Transverse colon (tissue), 4 donors: ENCODE measurements around the gene SYT3. TPM values are rescaled to one million over a fixed set of nuclear protein-coding genes. Genes with fewer than 3 reads are reported as not detected.

Source experiments
- DNase-seq: peaks from one replicate; pipeline ENCODE4 v3.0.0-alpha.2; 2019
- H3K27ac ChIP-seq, 4 donors: fragments of 200-600 bp; sonication (generic); 2 replicates each; pipeline ENCODE4 v1.5.1; 2016 to 2018; ENCODE audit warnings: inconsistent platforms in 4 of 4
- H3K27me3 ChIP-seq: fragments of 200-600 bp; sonication (generic); 2 replicates; pipeline ENCODE4 v1.5.1; 2017; ENCODE audit warnings: inconsistent platforms
- H3K36me3 ChIP-seq, 4 donors: fragments of 200-600 bp; sonication (generic); 2 replicates each; pipeline ENCODE4 v1.5.1; 2017 to 2019; ENCODE audit warnings: inconsistent platforms in 4 of 4
- H3K4me1 ChIP-seq, 4 donors: fragments of 200-600 bp; sonication (generic); 2 replicates each; pipeline ENCODE4 v1.5.1; 2017 to 2020; ENCODE audit warnings: inconsistent platforms in 4 of 4
- H3K4me3 ChIP-seq, 4 donors: fragments of 200-600 bp; sonication (generic); 1 replicate in 1 of 4; 2 replicates in 3 of 4; pipeline versions ENCODE4 v1.5.1 to v1.6.1; 2017 to 2019; ENCODE audit warnings: inconsistent platforms in 4 of 4
- H3K9me3 ChIP-seq, 2 donors: fragments of 200-600 bp; sonication (generic); 2 replicates each; pipeline ENCODE4 v1.5.1; 2017 to 2019; ENCODE audit warnings: inconsistent platforms in 2 of 2
- CTCF ChIP-seq, 5 experiments: fragments of 200-600 bp in 3 of 5; fragments of 450-650 bp in 2 of 5; sonication (generic) in 3 of 5; IDR thresholded peaks; 1 replicate in 2 of 5; 2 replicates in 3 of 5; pipeline ENCODE4 v1.5.1; 2016 to 2017; ENCODE audit warnings: antibody characterized with exemption in 5 of 5, inconsistent platforms in 3 of 5, mild to moderate bottlenecking in 2 of 5, moderate library complexity in 1 of 5
- EP300 ChIP-seq: sonication (generic); formaldehyde crosslinking; IDR thresholded peaks from one replicate; pipeline ENCODE4 v1.6.1; 2017; ENCODE audit warnings: antibody characterized with exemption, low read depth
- POLR2A ChIP-seq: fragments of 450-650 bp; IDR thresholded peaks from one replicate; pipeline ENCODE4 v1.6.1; 2016; ENCODE audit warnings: antibody characterized with exemption, mild to moderate bottlenecking, moderate library complexity
- POLR2AphosphoS5 ChIP-seq, 3 donors: sonication (generic); formaldehyde crosslinking; IDR thresholded peaks; one replicate each; pipeline ENCODE4 v1.6.1; 2016; ENCODE audit warnings: antibody characterized with exemption in 3 of 3
- WGBS, 2 donors: methylation state at CpG; one replicate each; pipeline ENCODE4 v1.1.5; 2018; ENCODE audit warnings: low coverage in 1 of 2; 5-methylcytosine and 5-hydroxymethylcytosine counted together
- in situ Hi-C, 4 donors: fragments of 200-750 bp; cut with MboI; loops; one replicate each; pipeline versions ENCODE4 v1.15.0 to v1.15.1; 2017; ENCODE audit warnings: low sequenced_read_pairs in 3 of 4, low pct_ligation_motif_present in 1 of 4, low pct_unique_long_range_greater_than_20kb in 1 of 4
- intact Hi-C: fragments of 100-400 bp; cut with DNase I; formaldehyde crosslinking; loops from one replicate; pipeline ENCODE4 v1.15.1; 2023; ENCODE audit warnings: low total_unique reads
- total RNA-seq, 4 donors: library from RNA; depleted of rRNA; stranded (reverse); fragments of >200 nt; gene quantifications; one replicate each; pipeline ENCODE4 v1.1.0, GENCODE V29; 2016

Gene SYT3
- total RNA-seq, 4 donors from 2014 or later = 0.64 TPM; not detected in 3

GRCh38 chr19:50657712-50658440 lies 18.2 kb upstream of the SYT3 start:
- H3K27ac ChIP-seq = no peak overlapping the region
- H3K9me3 ChIP-seq = no peaks in the 10 kb centered on the region
- 9 to 30% methylated on average over 5 to 26 of the region's 38 CpGs for WGBS, 2 donors
- no peak for TF ChIP-seq CTCF (IDR thresholded peaks at IDR 0.05)
- no peak for TF ChIP-seq POLR2AphosphoS5 (IDR thresholded peaks at IDR 0.05)
- no peak for TF ChIP-seq POLR2A
- TF ChIP-seq EP300 = no peak
- peak; percentile 68 for DNase-seq
- H3K27me3 ChIP-seq = peaks cover 65% of the 10 kb centered on the region
- H3K36me3 ChIP-seq = no peaks in the 10 kb centered on the region
- no peak overlapping the region for H3K4me3 ChIP-seq
- in situ Hi-C loops (no loop called here), intact Hi-C loops (no loop called here)
- H3K4me1 ChIP-seq = peaks cover 0 to 14% (median 11%) of the 10 kb centered on the region in 4 donors

GRCh38 chr19:50657222-50657669 lies 17.6 kb upstream of the SYT3 start:
- DNase-seq = no peak
- peaks cover 68% of the 10 kb centered on the region for H3K27me3 ChIP-seq
- in situ Hi-C loops (no loop called here), intact Hi-C loops (no loop called here)
- no peak for TF ChIP-seq CTCF (IDR thresholded peaks at IDR 0.05)
- no peak for TF ChIP-seq POLR2A
- H3K9me3 ChIP-seq = no peaks in the 10 kb centered on the region
- 46 to 57% methylated on average over 5 to 6 of the region's 6 CpGs for WGBS, 2 donors
- no peak overlapping the region for H3K4me3 ChIP-seq
- peaks cover 0 to 14% (median 11%) of the 10 kb centered on the region in 4 donors for H3K4me1 ChIP-seq
- no peak overlapping the region for H3K27ac ChIP-seq
- no peaks in the 10 kb centered on the region for H3K36me3 ChIP-seq

- no peak overlapping the region for H3K4me3 ChIP-seq
- in situ Hi-C loops = no loop called here
- H3K27me3 ChIP-seq = peaks cover 60% of the 10 kb centered on the region
These were observed 15.2 kb upstream of the SYT3 start for GRCh38 chr19:50654882-50655281.

GRCh38 chr19:50652722-50653121 lies 13.0 kb upstream of the SYT3 start:
- TF ChIP-seq EP300 = no peak
- no peak for TF ChIP-seq POLR2A
- no peak for TF ChIP-seq POLR2AphosphoS5 (IDR thresholded peaks at IDR 0.05)
- no peak for TF ChIP-seq CTCF (IDR thresholded peaks at IDR 0.05)
- H3K27me3 ChIP-seq = peaks cover 39% of the 10 kb centered on the region
- no peak for DNase-seq
- H3K36me3 ChIP-seq = no peaks in the 10 kb centered on the region
- in situ Hi-C loops = no loop called here
- no peaks in the 10 kb centered on the region for H3K9me3 ChIP-seq
- H3K4me3 ChIP-seq = no peak overlapping the region
- WGBS, 2 donors = 88 to 93% methylated on average over 6 of the region's 6 CpGs
- H3K4me1 ChIP-seq = no peaks in the 10 kb centered on the region
- no peak overlapping the region for H3K27ac ChIP-seq
- intact Hi-C loops = no loop called here

More at GRCh38 chr19:50654882-50655281, 15.2 kb upstream of the SYT3 start:
- Histone ChIP-seq H3K27ac (no peak overlapping the region), H3K36me3 (no peaks in the 10 kb centered on the region), H3K9me3 (no peaks in the 10 kb centered on the region), H3K4me1 (peaks cover 0 to 14% (median 11%) of the 10 kb centered on the region in 4 donors)
- DNase-seq = no peak
- intact Hi-C loops = no loop called here
- TF ChIP-seq POLR2A (no peak), CTCF (IDR thresholded peaks at IDR 0.05) (no peak), POLR2AphosphoS5 (IDR thresholded peaks at IDR 0.05) (no peak), EP300 (no peak)
